Vagina (tissue), 2 donors: Measurements from ENCODE around the gene TUBB1. TPM values are rescaled to one million over a fixed set of nuclear protein-coding genes. Genes with fewer than 3 reads are reported as not detected.
A peak's percentile ranks its signal among the peaks of the same experiment; 100 is the strongest.

Source experiments
- DNase-seq, 2 donors: peaks; one replicate each; pipeline ENCODE4 v3.0.0-alpha.2; 2017; ENCODE audit errors: extremely low spot score in 2 of 2
- H3K27ac ChIP-seq: fragments of 200-600 bp; sonication (generic); one replicate; pipeline ENCODE4 v1.5.1; 2019
- H3K27me3 ChIP-seq: fragments of 200-600 bp; sonication (generic); one replicate; pipeline ENCODE4 v1.5.1; 2019
- H3K36me3 ChIP-seq, 2 donors: fragments of 200-600 bp; sonication (generic); one replicate each; pipeline ENCODE4 v1.5.1; 2017 to 2019
- H3K4me1 ChIP-seq: fragments of 200-600 bp; sonication (generic); one replicate; pipeline ENCODE4 v1.5.1; 2019
- H3K4me3 ChIP-seq, 2 donors: fragments of 200-600 bp; sonication (generic); 1 replicate in 1 of 2; 2 replicates in 1 of 2; pipeline ENCODE4 v1.5.1; 2016 to 2019
- H3K9me3 ChIP-seq: fragments of 200-600 bp; sonication (generic); one replicate; pipeline ENCODE4 v1.5.1; 2019
- POLR2A ChIP-seq, 2 donors: fragments of 450-650 bp; IDR thresholded peaks; one replicate each; pipeline ENCODE4 v1.6.1; 2017; ENCODE audit warnings: antibody characterized with exemption in 2 of 2, mild to moderate bottlenecking in 2 of 2, moderate library complexity in 2 of 2
- POLR2AphosphoS5 ChIP-seq, 2 donors: sonication (generic); formaldehyde crosslinking; IDR thresholded peaks; one replicate each; pipeline ENCODE4 v1.9.0; 2017; ENCODE audit warnings: antibody characterized with exemption in 2 of 2, mild to moderate bottlenecking in 2 of 2, low read depth in 1 of 2; ENCODE audit not compliant: insufficient read depth in 1 of 2
- intact Hi-C: fragments of 100-400 bp; cut with DNase I; formaldehyde crosslinking; loops from one replicate; pipeline ENCODE4 v1.15.1; 2023
- total RNA-seq: library from RNA; depleted of rRNA; stranded (reverse); fragments of >200 nt; gene quantifications from one replicate; pipeline ENCODE4 v1.2.3, GENCODE V29; 2016
- TF ChIP-seq, protein P1 (sequence below), 3 experiments: fragments of 450-650 bp in 2 of 3; fragments of 200-600 bp in 1 of 3; sonication (generic) in 1 of 3; IDR thresholded peaks; one replicate each; pipeline ENCODE4 v1.5.1; 2017 to 2019; ENCODE audit warnings: antibody characterized with exemption in 3 of 3, mild to moderate bottlenecking in 2 of 3, moderate library complexity in 2 of 3

TUBB1 gene
- total RNA-seq, 1 donor from 2014 or later: not detected

DNA sequence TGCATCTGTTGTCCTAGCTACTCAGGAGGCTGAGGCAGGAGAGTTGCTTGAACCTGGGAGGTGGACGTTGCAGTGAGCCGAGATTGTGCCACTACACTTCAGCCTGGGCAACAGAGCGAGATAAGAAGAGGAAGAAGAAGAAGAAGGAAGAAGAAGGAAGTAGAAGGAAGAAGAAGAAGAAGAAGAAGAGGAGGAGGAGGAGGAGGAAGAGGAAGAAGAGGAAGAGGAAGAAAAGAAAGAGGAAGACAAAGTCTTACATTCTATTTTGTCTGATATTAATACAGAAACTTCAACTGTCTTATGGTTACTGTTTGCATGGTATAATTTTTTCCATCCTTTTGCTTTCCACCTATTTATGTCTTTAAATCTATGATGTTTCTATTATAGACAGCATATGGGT lies 45.4 kb upstream of the TUBB1 start:
- H3K9me3 ChIP-seq: no peaks in the 10 kb centered on the region
- DNase-seq: peak in 1 of 2 donors; percentile 10
- H3K36me3 ChIP-seq: no peaks in the 10 kb centered on the region
- no peaks in the 10 kb centered on the region for H3K4me1 ChIP-seq
- no peaks in the 10 kb centered on the region for H3K27me3 ChIP-seq
- intact Hi-C loops: no loop called here
- H3K27ac ChIP-seq: no peak overlapping the region
- H3K4me3 ChIP-seq: no peak overlapping the region
- TF ChIP-seq POLR2A (IDR thresholded peaks at IDR 0.05) (no peak), POLR2AphosphoS5 (IDR thresholded peaks at IDR 0.05; ENCODE audit: insufficient read depth in 1 of 2, low read depth in 1 of 2) (no peak)
- TF ChIP-seq, protein P1, sequence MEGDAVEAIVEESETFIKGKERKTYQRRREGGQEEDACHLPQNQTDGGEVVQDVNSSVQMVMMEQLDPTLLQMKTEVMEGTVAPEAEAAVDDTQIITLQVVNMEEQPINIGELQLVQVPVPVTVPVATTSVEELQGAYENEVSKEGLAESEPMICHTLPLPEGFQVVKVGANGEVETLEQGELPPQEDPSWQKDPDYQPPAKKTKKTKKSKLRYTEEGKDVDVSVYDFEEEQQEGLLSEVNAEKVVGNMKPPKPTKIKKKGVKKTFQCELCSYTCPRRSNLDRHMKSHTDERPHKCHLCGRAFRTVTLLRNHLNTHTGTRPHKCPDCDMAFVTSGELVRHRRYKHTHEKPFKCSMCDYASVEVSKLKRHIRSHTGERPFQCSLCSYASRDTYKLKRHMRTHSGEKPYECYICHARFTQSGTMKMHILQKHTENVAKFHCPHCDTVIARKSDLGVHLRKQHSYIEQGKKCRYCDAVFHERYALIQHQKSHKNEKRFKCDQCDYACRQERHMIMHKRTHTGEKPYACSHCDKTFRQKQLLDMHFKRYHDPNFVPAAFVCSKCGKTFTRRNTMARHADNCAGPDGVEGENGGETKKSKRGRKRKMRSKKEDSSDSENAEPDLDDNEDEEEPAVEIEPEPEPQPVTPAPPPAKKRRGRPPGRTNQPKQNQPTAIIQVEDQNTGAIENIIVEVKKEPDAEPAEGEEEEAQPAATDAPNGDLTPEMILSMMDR (IDR thresholded peaks at IDR 0.05): no peak

- H3K4me1 ChIP-seq: no peaks in the 10 kb centered on the region
- H3K27me3 ChIP-seq: no peaks in the 10 kb centered on the region
- no peak overlapping the region for H3K27ac ChIP-seq
- no peaks in the 10 kb centered on the region for H3K9me3 ChIP-seq
- intact Hi-C loops: no loop called here
- TF ChIP-seq POLR2A (IDR thresholded peaks at IDR 0.05) (no peak), POLR2AphosphoS5 (IDR thresholded peaks at IDR 0.05; ENCODE audit: insufficient read depth in 1 of 2, low read depth in 1 of 2) (no peak)
- TF ChIP-seq, protein P1 (IDR thresholded peaks at IDR 0.05): no peak
- DNase-seq: no peak
- H3K4me3 ChIP-seq: no peak overlapping the region
- no peaks in the 10 kb centered on the region for H3K36me3 ChIP-seq
These were observed 43.9 kb upstream of the TUBB1 start for GRCh38 chr20:58975353-58975752.

DNA sequence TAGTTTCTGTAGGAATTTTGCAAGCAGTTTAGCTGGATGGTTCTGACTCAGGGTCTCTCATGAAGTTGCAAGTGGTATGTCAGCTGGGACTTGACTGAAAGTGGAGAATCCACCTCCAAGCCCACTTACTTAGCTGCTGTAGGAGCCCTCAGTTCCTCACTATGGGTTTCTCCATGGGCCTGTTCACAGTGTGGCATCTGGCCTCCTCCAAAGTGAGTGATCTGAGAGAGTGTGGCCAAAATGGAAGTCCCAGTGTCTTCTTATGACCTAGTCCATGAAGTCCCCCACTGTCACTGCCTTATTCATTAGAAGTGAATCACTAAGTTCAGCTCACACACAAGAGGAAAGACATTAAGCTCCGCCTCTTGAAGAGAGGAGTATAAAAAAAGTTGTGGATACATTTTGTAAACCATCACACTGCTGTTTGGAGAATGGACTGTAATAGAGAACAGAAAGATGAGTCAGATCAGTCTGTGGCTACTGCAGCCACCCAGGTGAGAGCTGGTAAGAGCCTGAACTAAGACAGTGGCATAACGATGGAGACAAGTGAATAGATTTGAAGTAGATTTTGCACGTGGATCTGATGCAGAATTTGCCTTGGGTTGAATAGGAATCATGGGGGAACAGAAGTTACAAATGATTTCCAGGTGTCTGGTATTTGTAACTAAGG lies 43.0 kb upstream of the TUBB1 start:
- DNase-seq: peak; percentile 32 to 70
- H3K4me1 ChIP-seq: no peaks in the 10 kb centered on the region
- no peaks in the 10 kb centered on the region for H3K36me3 ChIP-seq
- no peak overlapping the region for H3K27ac ChIP-seq
- no peaks in the 10 kb centered on the region for H3K9me3 ChIP-seq
- no peak overlapping the region for H3K4me3 ChIP-seq
- intact Hi-C loops: no loop called here
- TF ChIP-seq POLR2AphosphoS5 (IDR thresholded peaks at IDR 0.05; ENCODE audit: insufficient read depth in 1 of 2, low read depth in 1 of 2) (no peak), POLR2A (IDR thresholded peaks at IDR 0.05) (no peak)
- TF ChIP-seq, protein P1 (IDR thresholded peaks at IDR 0.05): no peak
- H3K27me3 ChIP-seq: no peaks in the 10 kb centered on the region

DNA sequence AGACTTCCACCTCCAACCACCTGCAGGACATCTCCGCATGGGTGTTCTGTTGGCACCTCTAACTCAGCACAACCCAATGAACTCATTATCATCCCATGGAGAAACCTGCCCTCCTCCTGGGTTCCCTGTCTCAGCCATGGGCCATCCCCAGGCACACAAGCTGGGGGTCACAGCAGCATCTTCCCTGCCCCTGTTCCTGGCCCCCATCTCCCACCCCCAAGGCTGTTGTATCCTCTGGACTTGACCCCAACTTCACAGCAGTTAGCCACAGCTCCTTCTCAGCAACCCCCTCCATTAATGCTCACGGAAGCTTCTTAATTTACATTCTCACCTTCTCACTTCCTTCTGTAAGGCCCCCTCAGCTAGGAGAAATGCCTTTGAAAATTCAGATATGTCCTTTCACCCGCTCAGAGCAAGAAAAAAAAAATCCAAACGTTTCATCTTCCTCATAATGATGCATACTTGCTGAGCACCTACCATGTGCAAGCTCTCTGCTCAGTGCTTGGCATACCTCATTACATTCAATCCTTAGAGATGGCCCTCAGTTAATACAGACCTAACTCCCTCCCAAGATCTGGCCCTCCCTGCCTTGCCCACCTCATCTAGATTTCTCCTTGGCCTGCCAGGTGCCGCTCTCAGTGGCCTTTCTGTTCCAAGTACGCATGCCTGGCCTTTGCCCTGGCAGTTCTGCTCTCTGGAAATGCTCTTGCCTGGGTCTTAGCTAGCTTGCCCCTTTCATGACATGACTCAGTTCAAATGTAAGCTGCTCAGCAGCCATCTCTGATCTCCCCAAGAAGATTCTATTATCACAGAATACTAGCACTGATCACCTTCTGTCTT lies 40.7 kb upstream of the TUBB1 start:
- Histone ChIP-seq H3K27me3 (no peaks in the 10 kb centered on the region), H3K27ac (no peak overlapping the region), H3K9me3 (no peaks in the 10 kb centered on the region), H3K36me3 (no peaks in the 10 kb centered on the region), H3K4me3 (no peak overlapping the region), H3K4me1 (peaks cover 20% of the 10 kb centered on the region)
- intact Hi-C loops: no loop called here
- peak in 1 of 2 donors; percentile 42 for DNase-seq
- TF ChIP-seq POLR2A (IDR thresholded peaks at IDR 0.05) (no peak), POLR2AphosphoS5 (IDR thresholded peaks at IDR 0.05; ENCODE audit: insufficient read depth in 1 of 2, low read depth in 1 of 2) (no peak)
- TF ChIP-seq, protein P1 (IDR thresholded peaks at IDR 0.05): no peak
